Activated naive CD4-positive, alpha-beta T cell treated with anti-CD3 and anti-CD28 coated beads, Interleukin-2, amount 10 ng/mL, durations not matched to agents 7 days and 5 days (primary cell): ENCODE data around the gene PRKACG.

Source experiments
- CTCF ChIA-PET: fragments of 350-600 bp; sonication (Branson Sonifier 250); formaldehyde crosslinking; loops from one replicate; lab custom pipeline; 2021; ENCODE audit warnings: antibody characterized with exemption; lab: Charles Lee
- DNase-seq: peaks from one replicate; pipeline ENCODE4 v3.0.0-alpha.2; 2020
- H3K27ac Mint-ChIP-seq: one replicate; pipeline ENCODE4 v1.8.0; 2021; ENCODE audit warnings: mild to moderate bottlenecking, moderate library complexity, mixed read lengths
- H3K27me3 Mint-ChIP-seq: one replicate; pipeline ENCODE4 v1.8.0; 2021; ENCODE audit warnings: mild to moderate bottlenecking, mixed read lengths
- H3K36me3 Mint-ChIP-seq: one replicate; pipeline ENCODE4 v1.8.0; 2021; ENCODE audit warnings: mixed read lengths
- H3K4me1 Mint-ChIP-seq: one replicate; pipeline ENCODE4 v1.8.0; 2021; ENCODE audit warnings: mixed read lengths
- H3K4me3 Mint-ChIP-seq: one replicate; pipeline ENCODE4 v1.8.0; 2021; ENCODE audit warnings: mild to moderate bottlenecking, moderate library complexity, mixed read lengths
- H3K9me3 Mint-ChIP-seq: one replicate; pipeline ENCODE4 v1.8.0; 2021; ENCODE audit warnings: mixed read lengths

Gene PRKACG

GRCh38 chr9:68970151-68970550, 43.8 kb downstream of the PRKACG start:
- no peak overlapping the region for H3K27ac Mint-ChIP-seq
- no peak overlapping the region for H3K4me3 Mint-ChIP-seq
- H3K9me3 Mint-ChIP-seq, result peaks cover 2% of the 10 kb centered on the region
- peaks cover 23% of the 10 kb centered on the region for H3K4me1 Mint-ChIP-seq
- CTCF ChIA-PET, result no interaction called here
- H3K36me3 Mint-ChIP-seq, result peaks cover 5% of the 10 kb centered on the region
- H3K27me3 Mint-ChIP-seq, result no peaks in the 10 kb centered on the region
- DNase-seq, result no peak

GRCh38 chr9:68969538-68969937, 44.4 kb downstream of the PRKACG start:
- no peaks in the 10 kb centered on the region for H3K27me3 Mint-ChIP-seq
- CTCF ChIA-PET, result no interaction called here
- H3K4me1 Mint-ChIP-seq, result peaks cover 19% of the 10 kb centered on the region
- H3K9me3 Mint-ChIP-seq, result peaks cover 2% of the 10 kb centered on the region
- DNase-seq, result no peak
- H3K27ac Mint-ChIP-seq, result no peak overlapping the region
- no peak overlapping the region for H3K4me3 Mint-ChIP-seq
- peaks cover 5% of the 10 kb centered on the region for H3K36me3 Mint-ChIP-seq

- Mint-ChIP-seq H3K27ac (no peak overlapping the region), H3K27me3 (no peaks in the 10 kb centered on the region), H3K36me3 (peaks cover 5% of the 10 kb centered on the region), H3K4me3 (no peak overlapping the region), H3K9me3 (peaks cover 2% of the 10 kb centered on the region), H3K4me1 (peaks cover 7% of the 10 kb centered on the region)
- no peak for DNase-seq
- CTCF ChIA-PET, result interaction anchor here (0.7 to 1.4 kb wide), 5 partner anchors 11 to 36 kb away, joined by 3 to 5 read pairs (median 3); no protein-coding TSS in a partner anchor
Measured at GRCh38 chr9:68967800-68968199, 46.1 kb downstream of the PRKACG start.

GRCh38 chr9:68966496-68966944, 47.4 kb downstream of the PRKACG start:
- no peak overlapping the region for H3K4me3 Mint-ChIP-seq
- H3K4me1 Mint-ChIP-seq, result peaks cover 2% of the 10 kb centered on the region
- no peak for DNase-seq
- H3K27ac Mint-ChIP-seq, result no peak overlapping the region
- peaks cover under 1% of the 10 kb centered on the region for H3K9me3 Mint-ChIP-seq
- CTCF ChIA-PET, result interaction anchor here (1.0 kb wide), 2 partner anchors 17 to 33 kb away, joined by 3 read pairs; no protein-coding TSS in a partner anchor
- peaks cover under 1% of the 10 kb centered on the region for H3K36me3 Mint-ChIP-seq
- peaks cover 3% of the 10 kb centered on the region for H3K27me3 Mint-ChIP-seq

GRCh38 chr9:68964765-68965164, 49.1 kb downstream of the PRKACG start:
- no peak overlapping the region for H3K4me3 Mint-ChIP-seq
- DNase-seq, result no peak
- CTCF ChIA-PET, result interaction anchor here (0.8 to 1.4 kb wide), 4 partner anchors 9 to 31 kb away, joined by 3 to 6 read pairs (median 3); no protein-coding TSS in a partner anchor
- H3K4me1 Mint-ChIP-seq, result no peaks in the 10 kb centered on the region
- no peaks in the 10 kb centered on the region for H3K9me3 Mint-ChIP-seq
- H3K36me3 Mint-ChIP-seq, result no peaks in the 10 kb centered on the region
- H3K27ac Mint-ChIP-seq, result no peak overlapping the region
- peaks cover 11% of the 10 kb centered on the region for H3K27me3 Mint-ChIP-seq

- peaks cover 11% of the 10 kb centered on the region for H3K27me3 Mint-ChIP-seq
- CTCF ChIA-PET, result interaction anchor here (0.8 to 1.2 kb wide), 4 partner anchors 9 to 34 kb away, joined by 3 read pairs; no protein-coding TSS in a partner anchor
- no peaks in the 10 kb centered on the region for H3K36me3 Mint-ChIP-seq
Measured at GRCh38 chr9:68964102-68964541, 49.8 kb downstream of the PRKACG start.

GRCh38 chr9:68963416-68963815, 50.5 kb downstream of the PRKACG start:
- no peak overlapping the region for H3K27ac Mint-ChIP-seq
- peaks cover 11% of the 10 kb centered on the region for H3K27me3 Mint-ChIP-seq
- H3K36me3 Mint-ChIP-seq, result no peaks in the 10 kb centered on the region
- H3K4me1 Mint-ChIP-seq, result no peaks in the 10 kb centered on the region
- H3K9me3 Mint-ChIP-seq, result no peaks in the 10 kb centered on the region
- no peak overlapping the region for H3K4me3 Mint-ChIP-seq
- CTCF ChIA-PET, result interaction anchor here (0.9 kb wide), 1 partner anchor 35 kb away, joined by 3 read pairs; no protein-coding TSS in a partner anchor
- DNase-seq, result no peak

More at GRCh38 chr9:68964102-68964541, 49.8 kb downstream of the PRKACG start:
- Mint-ChIP-seq H3K27ac (no peak overlapping the region), H3K4me3 (no peak overlapping the region), H3K4me1 (no peaks in the 10 kb centered on the region), H3K9me3 (no peaks in the 10 kb centered on the region)
- DNase-seq, result no peak
